Measurements from ENCODE around the gene GBP4.

The GBP4 gene

DNA sequence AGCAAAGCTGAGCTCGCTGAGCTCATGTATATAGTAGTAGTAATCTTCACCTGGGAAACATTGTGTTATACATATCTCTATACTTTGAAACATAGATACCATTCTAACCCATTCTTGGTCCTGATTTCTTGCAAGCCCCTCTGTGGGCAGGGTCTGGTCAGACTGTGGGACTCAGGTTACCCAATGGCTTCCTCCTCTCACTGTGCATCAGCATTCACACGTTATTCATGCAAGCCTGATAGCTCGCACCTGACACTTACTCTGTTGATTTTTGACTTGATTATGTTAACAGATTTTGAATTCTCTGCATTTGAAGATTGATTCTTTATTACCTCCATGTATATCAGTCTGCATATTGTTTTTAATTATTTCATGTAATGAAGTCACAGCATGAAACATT is 24.3 kb downstream of the GBP4 start:
- DNase-seq (ENCODE audit: extremely low spot score, insufficient read length, low read depth) (no peak), FAIRE-seq (no peak)

DNA sequence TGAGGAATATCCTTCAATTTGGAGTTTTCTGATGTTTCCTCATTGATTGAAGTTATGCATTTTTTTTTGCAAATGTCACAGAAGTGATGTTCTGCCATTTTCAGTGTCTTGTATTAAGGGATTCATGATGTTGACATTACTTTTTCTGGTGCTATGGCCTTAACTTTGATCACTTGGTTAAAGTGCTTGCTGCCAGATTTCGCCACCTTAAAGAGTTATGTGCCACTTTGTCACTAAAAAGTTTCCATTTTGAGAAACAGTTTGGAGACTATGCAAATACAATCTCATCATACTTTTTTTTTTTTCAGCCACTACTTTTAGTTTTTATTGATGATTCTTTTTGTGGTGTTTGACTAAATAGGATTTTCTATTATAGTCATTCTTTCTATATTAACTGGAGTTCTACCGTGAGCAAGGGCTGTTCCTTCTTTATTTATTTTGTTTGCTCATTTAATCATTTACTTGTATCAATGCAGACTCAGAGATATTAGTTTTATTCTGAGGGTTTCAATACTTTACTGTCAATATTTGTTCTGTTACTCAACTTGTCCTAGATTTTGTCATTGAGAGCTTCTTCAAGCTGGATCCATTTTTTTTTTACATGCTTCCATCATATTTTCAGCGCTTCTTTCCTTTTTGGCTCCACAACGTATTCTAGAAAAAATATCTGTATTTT is 26.1 kb downstream of the GBP4 start:
- no peak for FAIRE-seq

DNA sequence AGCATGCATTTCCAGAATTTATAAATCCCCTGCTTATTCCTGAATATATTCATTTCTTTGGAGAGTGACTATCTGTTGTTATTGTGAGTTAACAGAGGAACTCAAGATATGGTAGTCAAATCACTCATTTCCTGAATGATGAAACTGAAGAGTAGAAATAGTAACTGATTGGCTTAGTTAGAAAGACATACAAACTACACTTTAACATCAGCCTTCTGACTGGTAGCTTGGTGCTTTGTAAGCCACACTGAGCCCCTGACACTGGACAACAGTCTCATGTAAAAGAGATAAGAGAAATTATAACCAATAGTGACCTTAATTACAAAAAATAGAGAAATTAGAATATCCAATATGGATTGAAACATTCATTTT is 27.7 kb downstream of the GBP4 start:
- no peak for FAIRE-seq

More for the DNA sequence above, 26.1 kb downstream of the GBP4 start:
- DNase-seq (ENCODE audit: extremely low spot score, insufficient read length, low read depth): no peak

DNA sequence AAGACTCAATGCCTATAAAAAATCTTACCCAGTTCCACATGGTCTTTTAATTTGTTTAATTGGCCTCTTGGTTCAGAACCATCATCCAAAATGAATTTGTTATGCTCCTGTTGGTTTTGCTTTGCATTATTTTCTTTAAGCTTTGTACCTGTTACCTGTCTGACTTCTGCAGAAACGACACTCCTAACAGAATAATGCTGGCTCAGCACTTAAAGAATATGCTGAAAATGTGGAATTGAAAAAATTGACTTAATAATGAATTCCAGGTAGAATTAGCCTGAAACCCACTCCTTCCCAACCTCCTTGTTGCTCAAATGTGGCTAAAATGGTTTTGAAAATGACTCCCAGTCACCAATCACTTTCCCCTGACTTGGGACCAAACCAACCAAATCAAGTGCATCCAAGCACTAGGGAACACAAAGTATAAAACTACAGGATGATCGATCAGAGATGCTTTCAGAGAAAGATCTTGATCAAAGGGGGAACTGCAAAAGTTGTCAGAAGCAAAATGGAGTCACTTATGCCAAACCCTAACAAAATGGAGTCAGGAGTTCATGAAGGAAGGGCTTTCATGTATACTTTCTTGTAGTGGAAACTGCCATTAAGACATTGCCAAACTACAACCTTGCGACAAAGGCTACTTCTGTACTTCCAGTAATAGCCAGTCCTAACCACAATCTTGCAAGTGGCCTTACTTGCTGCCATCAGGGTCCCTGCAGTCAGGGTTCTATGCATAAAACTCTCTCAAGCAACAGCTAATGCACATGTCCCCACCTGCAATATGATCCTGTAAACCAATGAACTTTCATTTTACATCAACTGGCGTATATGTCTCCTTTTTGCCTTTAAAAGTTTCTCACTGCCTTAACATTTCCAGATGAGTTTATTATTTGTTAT is 28.3 kb downstream of the GBP4 start:
- DNase-seq (ENCODE audit: extremely low spot score, insufficient read length, low read depth) (no peak), FAIRE-seq (no peak)

More for the DNA sequence above, 27.7 kb downstream of the GBP4 start:
- DNase-seq (ENCODE audit: extremely low spot score, insufficient read length, low read depth): no peak

DNA sequence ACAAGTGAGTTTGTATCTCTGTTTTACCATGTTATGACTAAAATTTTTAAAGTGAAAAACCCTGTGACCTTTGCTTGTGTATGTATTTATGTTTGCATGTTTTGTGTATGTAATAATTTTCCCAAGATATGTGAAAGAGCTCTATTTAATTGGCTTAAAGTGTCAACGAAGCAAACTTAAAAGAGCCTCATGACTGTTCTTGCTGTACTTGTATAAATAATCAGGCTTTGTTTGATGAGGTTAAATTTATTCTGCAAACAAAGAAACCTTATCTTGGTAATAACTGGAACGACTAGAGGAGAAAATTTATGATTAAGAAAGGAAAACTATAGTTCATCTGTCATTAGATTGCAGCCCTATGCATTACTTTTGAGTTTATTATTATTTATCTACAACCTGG is 29.6 kb downstream of the GBP4 start:
- FAIRE-seq (no peak), DNase-seq (ENCODE audit: extremely low spot score, insufficient read length, low read depth) (no peak)

DNA sequence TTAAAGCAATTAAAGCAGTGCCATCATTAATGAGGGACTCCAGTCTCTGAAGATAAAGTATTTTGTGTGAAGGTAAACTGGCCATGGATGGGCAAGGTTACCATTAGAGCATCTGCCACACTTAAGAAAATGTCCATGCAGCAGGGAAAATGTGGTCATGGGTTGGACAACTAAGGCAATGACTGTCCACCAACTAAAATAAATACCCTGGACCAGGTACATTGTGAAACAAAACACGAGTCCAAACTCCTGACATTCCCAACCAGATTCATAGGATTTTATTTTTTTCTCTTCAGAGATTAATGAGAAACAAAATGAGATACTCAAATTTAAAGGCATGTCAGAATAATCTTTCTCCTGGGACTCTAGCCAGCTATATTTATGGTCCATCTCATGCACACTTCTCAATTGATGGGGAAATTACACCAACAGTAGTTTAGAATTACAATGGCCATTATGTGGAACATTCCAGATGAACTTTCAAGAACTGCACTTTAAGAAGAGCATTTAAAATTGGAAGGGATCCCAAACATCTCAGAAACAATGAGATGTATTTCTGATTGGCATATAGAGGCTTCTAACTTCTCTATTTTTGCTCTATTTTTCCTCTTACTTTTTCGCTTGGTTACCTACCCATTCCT is 31.0 kb downstream of the GBP4 start:
- FAIRE-seq (no peak), DNase-seq (ENCODE audit: extremely low spot score, insufficient read length, low read depth) (no peak)

DNA sequence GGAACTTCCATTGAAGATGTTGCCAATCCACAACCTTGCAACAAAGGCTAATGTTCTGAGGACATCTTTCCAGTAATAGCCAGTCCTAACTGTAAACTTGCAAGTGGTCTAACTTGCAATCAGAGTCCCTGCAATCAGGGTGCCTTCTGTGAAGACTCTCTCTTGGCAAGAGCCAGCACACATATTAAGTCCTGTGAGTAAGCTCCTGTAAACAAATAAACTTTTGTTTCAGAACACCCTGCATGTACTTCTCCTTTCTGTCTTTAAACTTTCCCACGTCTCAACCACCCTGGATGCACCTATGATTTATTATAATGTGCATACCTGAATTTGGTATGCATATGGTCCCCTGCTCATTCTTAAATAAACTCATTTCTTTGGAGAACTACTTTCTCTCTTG is 32.0 kb downstream of the GBP4 start:
- DNase-seq (ENCODE audit: extremely low spot score, insufficient read length, low read depth) (no peak), FAIRE-seq (no peak)

DNA sequence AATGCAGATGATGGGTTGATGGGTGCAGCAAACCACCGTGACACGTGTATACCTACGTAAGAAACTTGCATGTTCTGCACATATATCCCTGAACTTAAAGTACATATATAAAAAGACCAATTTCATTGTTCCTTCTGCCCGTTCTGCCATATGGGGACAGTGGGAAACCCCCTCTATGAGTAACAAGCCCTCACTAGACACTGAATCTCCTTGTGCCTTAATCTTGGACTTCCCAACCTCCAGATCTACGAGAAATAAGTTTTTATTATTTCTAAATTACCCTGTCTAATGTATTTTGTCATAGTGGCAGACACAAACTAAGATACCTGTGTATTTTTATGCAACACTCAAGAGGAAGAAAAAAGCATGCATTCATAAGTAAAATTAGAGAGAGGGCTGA is 32.9 kb downstream of the GBP4 start:
- DNase-seq (ENCODE audit: extremely low spot score, insufficient read length, low read depth) (no peak), FAIRE-seq (no peak)

DNA sequence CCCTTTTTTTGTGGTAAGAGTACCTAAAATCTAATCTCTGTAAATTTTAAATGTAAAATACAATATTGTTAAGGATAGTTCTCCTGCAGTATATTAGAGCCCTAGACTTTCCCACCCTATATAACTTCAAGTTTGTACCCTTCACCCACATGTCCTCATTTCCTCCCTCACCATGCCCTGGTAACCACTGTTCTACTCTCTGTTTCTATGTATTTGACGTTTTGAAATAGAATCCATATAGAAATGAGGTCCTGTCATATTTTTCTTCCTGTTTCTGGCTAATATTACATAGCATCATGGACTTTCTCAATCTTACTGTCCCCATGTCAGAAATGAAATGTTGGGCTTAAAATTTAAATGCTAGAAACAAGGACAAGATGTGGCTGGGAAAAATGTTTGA is 47.7 kb downstream of the GBP4 start:
- no peak for DNase-seq (ENCODE audit: extremely low spot score, insufficient read length, low read depth)
- FAIRE-seq: no peak

DNA sequence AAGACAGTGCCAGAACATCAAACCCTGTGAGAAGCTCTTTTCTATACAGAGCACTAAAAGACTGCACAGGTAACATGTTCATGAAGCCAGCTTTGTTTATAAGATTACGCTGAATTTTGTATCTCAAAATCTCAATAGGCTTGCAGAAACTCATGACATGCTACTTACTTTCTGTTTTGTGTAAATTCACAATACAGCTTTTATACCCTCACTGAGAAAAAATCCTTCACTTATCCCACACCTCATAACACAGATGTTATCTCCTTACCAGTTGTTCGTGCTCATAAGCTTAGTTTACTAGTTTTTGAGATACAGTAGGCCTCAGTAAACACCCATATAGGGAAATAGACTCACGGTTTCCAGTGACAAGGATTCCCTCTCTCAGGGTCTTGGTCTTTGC is 48.8 kb downstream of the GBP4 start:
- FAIRE-seq (no peak), DNase-seq (ENCODE audit: extremely low spot score, insufficient read length, low read depth) (no peak)

DNA sequence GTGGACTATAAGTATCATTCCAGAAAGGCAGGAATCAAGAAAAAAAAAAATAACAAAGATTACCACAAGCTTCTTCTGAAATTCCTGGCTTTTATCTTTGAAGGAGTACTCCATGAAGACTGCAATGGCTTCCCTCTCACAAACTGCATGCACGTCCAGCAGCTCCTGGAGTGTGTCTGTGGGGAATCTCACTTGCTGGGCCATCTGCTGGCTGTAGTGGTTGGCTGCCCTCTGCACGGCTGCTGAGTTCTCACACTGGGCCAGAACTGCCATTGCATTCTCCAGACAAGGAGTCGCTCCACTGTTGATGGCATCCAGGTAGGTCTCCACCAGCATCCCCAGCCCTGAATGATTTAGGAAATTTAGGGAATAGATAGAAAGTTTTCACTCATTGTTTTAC is 49.5 kb downstream of the GBP4 start:
- FAIRE-seq (no peak), DNase-seq (ENCODE audit: extremely low spot score, insufficient read length, low read depth) (no peak)

DNA sequence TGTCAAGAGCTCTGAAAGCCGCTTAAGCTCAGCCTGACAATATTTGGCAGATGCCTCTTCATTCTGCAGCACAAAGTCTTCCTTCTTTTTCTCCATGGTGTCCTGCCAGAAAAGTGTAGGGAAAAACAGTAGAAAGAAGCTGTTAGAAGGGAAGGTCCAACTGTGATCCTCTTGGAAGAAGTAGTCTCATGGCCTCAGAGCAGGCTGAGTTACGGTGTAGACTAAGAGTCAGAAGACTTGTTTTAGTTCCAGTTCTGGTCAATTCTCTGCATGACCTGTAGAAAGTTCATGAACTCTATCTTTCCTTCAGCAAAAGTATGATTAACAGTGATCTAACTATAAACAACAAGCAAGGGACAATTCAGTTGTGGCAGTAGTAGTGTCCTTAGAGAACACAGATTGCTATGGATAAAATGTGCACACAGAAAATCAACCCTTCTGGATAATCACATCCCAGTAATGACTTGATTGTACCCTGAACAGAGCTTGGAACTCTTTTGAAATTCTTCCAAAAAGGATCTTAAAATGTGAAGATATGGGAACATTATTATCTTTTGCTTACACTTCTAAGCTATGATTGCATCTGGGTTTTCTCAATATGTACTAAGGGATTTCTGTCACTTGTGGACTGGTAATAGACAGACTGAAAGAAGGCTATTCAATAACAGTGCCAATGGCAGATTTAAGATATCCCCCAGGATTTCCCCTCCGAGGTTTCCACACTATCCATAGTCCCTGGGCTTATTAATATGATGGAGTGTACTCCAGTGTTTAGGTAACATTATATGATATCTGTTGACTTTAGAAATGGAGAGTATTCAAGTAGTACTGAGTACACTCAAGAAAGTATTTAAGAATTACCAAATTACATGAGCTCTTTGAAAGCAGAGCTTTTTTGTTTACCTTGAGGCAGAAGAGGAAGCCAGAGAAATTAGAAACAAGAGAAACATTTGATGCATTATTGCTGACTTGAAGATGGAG is 50.8 kb downstream of the GBP4 start:
- no peak for DNase-seq (ENCODE audit: extremely low spot score, insufficient read length, low read depth)
- FAIRE-seq: peak; percentile 24

DNA sequence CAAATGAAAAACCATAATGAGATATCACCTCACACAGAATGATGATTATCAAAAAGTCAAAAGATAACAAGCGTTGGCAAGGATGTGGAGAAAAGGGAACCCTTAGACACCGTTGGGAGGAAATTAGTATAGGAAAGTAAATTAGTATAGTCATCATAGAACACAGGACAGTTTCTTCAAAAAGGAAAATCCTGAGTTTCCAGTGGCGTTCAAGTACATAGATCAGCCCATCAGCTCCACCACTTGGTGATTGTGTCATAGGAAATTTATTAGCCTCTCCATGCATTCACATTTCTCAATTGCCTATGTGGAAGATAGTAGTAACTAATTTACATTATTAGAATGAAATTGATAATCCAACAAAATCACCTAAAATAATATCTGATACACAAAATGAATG is 52.0 kb downstream of the GBP4 start:
- FAIRE-seq (no peak), DNase-seq (ENCODE audit: extremely low spot score, insufficient read length, low read depth) (no peak)

DNA sequence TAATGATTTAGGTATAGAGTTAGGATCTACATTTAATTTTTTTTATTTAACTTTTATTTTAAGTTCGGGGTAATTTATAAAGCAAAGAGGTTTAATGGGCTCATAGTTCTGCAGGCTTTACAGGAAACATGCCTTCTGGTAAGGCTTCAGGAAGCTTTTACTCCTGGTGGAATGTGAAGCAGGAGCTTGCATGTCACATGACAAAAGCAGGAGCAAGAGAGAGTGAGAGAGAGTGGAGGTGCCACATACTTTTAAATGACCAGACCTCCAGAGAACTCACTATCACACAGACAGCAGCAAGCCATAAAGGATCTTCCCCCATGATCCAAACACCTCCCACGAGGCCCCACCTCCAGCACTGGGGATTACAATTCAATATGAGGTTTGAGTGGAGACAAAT is 55.3 kb downstream of the GBP4 start:
- no peak for FAIRE-seq
- DNase-seq (ENCODE audit: extremely low spot score, insufficient read length, low read depth): no peak

DNA sequence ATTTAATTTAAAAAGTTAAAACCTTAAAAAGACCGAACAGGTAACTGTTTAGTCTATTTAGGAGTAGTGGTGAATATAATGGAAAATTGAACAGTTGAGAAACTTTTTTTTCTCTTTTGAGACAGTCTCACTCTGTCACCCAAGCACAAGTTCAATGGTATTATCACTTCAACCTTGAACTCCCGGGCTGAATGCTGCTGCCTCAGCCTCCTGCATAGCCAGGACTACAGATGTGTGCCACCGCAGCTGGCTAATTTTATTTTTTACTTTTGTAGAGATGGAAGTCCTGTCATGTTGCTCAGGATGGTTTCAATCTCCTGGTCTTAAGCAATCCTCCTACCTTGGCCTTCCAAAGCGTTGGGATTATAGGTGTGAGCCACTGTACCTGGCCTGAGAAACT is 56.6 kb downstream of the GBP4 start:
- DNase-seq (ENCODE audit: extremely low spot score, insufficient read length, low read depth) (no peak), FAIRE-seq (no peak)

DNA sequence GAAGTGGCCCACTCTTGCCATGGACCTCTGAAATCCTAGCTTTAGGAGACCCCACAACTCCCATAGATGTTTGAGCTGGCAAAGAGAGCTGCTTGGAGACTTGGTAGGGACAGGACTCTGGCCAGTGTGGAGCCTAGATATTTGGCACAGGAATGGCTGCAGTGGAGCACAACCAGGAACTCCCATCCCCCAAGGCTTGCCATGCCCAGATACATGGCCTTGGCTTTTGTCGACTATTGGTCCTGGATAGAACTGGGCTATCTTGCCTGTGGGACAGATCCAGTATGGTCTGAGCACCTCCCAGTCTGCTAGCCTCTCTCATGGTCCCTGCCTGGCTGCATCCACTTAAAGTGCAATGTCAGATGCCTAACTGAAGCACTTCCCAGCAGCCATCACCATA is 65.0 kb downstream of the GBP4 start:
- FAIRE-seq: no peak

More for the DNA sequence above, 65.0 kb downstream of the GBP4 start:
- no peak for DNase-seq (ENCODE audit: extremely low spot score, insufficient read length, low read depth)

Data from GM18507 (cell line).